ENCODE results near the gene OR6J1. TPM values are rescaled to one million over a fixed set of nuclear protein-coding genes. Genes with fewer than 3 reads are reported as not detected.

Gene OR6J1
- total and polyA plus RNA-seq, 9 donors: 0.05 TPM; not detected in 8

DNA sequence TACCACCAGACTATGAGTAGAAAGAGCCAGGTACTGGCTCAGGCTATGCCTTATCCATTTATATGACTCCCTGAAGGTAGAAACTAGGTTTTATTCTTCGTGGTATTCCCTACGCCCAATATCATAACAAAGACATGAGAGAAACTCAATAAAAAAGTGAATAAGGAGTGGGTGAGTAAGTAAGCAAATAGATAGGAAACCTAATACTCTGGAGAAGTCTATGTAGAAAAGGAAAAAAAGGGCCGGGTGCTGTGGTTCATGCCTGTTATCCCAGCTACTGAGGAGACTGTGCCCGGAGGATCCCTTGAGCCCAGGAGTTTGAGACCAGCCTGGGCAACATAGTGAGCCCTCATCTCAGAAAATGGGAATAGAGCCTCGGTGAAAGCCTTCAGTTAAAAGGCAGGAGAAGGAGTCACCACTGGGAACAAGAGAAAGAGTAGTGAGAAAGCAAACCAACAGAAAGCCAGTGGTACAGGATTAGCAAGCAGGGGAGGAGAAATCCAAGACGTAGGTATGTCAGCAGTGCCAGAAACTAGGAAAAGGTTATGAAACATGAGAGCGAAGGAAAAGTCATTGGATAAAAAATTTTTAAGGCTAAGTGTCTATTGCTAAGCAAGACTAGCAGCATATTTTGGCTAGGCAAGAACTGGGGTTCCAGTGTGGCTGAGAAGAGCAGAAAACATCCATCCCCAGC is 6.0 kb upstream of the OR6J1 start:
- no peak for DNase-seq
- WGBS, 3 donors: 69 to 75% (median 70%) methylated on average over 7 of the region's 7 CpGs
- H3K27ac ChIP-seq: no peak overlapping the region
- H3K36me3 ChIP-seq: no peaks in the 10 kb centered on the region
- intact Hi-C loops (cut with DNase I): loop anchor here in 1 of 4 donors (10.0 kb wide), 1 partner anchor 95 kb away; no protein-coding TSS in a partner anchor
- no peaks in the 10 kb centered on the region for H3K9me3 ChIP-seq
- no peaks in the 10 kb centered on the region for H3K4me1 ChIP-seq (ENCODE audit: insufficient read depth)
- H3K4me3 ChIP-seq: no peak overlapping the region
- H3K27me3 ChIP-seq: no peaks in the 10 kb centered on the region
- TF ChIP-seq EP300 (IDR thresholded peaks at IDR 0.05) (no peak), POLR2A (IDR thresholded peaks at IDR 0.05) (no peak)
- TF ChIP-seq, protein P1, sequence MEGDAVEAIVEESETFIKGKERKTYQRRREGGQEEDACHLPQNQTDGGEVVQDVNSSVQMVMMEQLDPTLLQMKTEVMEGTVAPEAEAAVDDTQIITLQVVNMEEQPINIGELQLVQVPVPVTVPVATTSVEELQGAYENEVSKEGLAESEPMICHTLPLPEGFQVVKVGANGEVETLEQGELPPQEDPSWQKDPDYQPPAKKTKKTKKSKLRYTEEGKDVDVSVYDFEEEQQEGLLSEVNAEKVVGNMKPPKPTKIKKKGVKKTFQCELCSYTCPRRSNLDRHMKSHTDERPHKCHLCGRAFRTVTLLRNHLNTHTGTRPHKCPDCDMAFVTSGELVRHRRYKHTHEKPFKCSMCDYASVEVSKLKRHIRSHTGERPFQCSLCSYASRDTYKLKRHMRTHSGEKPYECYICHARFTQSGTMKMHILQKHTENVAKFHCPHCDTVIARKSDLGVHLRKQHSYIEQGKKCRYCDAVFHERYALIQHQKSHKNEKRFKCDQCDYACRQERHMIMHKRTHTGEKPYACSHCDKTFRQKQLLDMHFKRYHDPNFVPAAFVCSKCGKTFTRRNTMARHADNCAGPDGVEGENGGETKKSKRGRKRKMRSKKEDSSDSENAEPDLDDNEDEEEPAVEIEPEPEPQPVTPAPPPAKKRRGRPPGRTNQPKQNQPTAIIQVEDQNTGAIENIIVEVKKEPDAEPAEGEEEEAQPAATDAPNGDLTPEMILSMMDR (IDR thresholded peaks at IDR 0.05): no peak

DNA sequence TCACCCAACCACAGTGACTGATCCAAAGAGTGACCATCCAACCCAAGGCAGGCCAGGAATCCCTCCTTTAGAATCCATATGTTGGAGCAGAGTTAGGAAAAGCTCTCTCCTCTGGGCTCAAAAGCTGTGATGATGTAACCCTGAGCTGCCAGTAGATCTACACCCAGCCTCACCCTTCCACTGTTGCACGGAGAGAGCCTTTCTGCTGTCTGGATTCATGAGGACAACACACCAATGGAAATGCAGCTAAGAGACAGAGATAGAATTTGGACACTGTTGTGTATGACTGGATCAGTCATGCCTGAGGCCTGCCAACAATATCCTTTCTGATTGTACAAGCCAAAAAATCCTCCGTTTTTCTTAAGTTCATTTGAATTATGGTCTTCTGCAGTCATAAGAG is 4.4 kb upstream of the OR6J1 start:
- Histone ChIP-seq H3K4me3 (no peak overlapping the region), H3K27me3 (no peaks in the 10 kb centered on the region), H3K9me3 (no peaks in the 10 kb centered on the region), H3K27ac (no peak overlapping the region), H3K4me1 (ENCODE audit: insufficient read depth) (no peaks in the 10 kb centered on the region), H3K36me3 (no peaks in the 10 kb centered on the region)
- WGBS, 3 donors: 65 to 75% (median 66%) methylated on average over 2 of the region's 2 CpGs
- TF ChIP-seq, protein P1 (IDR thresholded peaks at IDR 0.05): no peak
- no peak for TF ChIP-seq POLR2A (IDR thresholded peaks at IDR 0.05)
- no peak for DNase-seq
- intact Hi-C loops (cut with DNase I): no loop called here

DNA sequence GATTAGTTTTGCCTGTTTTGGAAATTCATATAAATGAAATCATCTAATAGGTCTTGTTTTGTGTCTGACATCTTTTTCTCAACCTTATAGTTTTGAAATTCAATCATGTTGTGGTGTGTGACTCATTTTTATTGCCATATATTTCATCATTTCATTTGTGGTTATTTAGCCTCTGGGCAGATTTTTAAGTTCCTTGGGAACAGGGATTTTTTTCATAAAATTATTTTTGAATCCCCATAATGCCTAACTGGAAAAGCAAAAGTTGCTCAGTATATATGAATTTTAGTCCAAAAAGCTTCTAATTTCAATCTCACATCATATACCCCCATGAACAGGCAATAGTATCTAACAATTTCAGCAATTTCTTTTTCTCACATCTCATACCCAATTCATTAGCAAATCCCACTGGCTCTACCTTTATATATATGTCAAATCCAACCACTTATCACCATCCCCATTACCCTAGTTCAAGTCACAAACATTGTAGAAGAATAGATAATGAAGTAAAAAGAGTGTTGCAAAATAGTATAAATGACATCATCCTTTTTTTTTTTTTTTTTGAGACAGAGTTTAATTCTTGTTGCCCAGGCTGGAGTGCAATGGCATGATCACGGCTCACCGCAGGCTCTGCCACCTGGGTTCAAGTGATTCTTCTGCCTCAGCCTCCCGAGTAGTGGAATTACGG is 2.6 kb upstream of the OR6J1 start:
- no peak for DNase-seq
- 92 to 94% (median 92%) methylated on average over 4 of the region's 4 CpGs for WGBS, 3 donors
- Histone ChIP-seq H3K4me1 (ENCODE audit: insufficient read depth) (no peaks in the 10 kb centered on the region), H3K4me3 (no peak overlapping the region), H3K27ac (no peak overlapping the region), H3K9me3 (no peaks in the 10 kb centered on the region), H3K27me3 (no peaks in the 10 kb centered on the region), H3K36me3 (no peaks in the 10 kb centered on the region)
- intact Hi-C loops (cut with DNase I): no loop called here
- TF ChIP-seq, protein P1 (IDR thresholded peaks at IDR 0.05): no peak
- TF ChIP-seq EP300 (IDR thresholded peaks at IDR 0.05) (no peak), POLR2A (IDR thresholded peaks at IDR 0.05) (no peak)

DNA sequence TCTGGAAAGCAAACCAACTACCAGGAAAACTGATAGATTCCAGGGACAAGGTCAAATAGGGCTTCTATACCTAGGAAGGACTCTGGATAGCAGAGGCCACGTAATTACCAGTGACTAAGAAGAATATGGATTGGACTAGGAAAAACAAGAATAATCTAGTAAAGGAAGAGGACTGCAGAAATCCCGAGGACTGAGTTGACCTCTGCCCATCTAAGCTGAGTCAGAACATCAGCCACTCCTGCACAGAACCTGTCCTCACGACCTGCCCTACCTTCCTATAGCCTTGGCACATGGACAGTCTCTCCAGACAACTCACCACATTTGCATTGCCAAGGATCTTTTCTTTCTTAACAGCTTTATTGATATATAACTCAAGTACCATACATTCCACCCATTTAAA is 2.3 kb downstream of the OR6J1 start:
- Histone ChIP-seq H3K4me3 (no peak overlapping the region), H3K4me1 (ENCODE audit: insufficient read depth) (no peaks in the 10 kb centered on the region), H3K27me3 (no peaks in the 10 kb centered on the region), H3K9me3 (no peaks in the 10 kb centered on the region), H3K36me3 (no peaks in the 10 kb centered on the region), H3K27ac (no peak overlapping the region)
- TF ChIP-seq POLR2A (IDR thresholded peaks at IDR 0.05): no peak
- TF ChIP-seq, protein P1 (IDR thresholded peaks at IDR 0.05): no peak
- no peak for TF ChIP-seq EP300 (IDR thresholded peaks at IDR 0.05)
- WGBS, 3 donors: 34 to 47% (median 47%) methylated on average over 3 of the region's 3 CpGs
- intact Hi-C loops (cut with DNase I): no loop called here
- no peak for DNase-seq
